Activated CD8-positive, alpha-beta T cell treated with anti-CD3 and anti-CD28 coated beads for 36 hours (primary cell): ENCODE data around the gene TMEM209. TPM values are rescaled to one million over a fixed set of nuclear protein-coding genes. Genes with fewer than 3 reads are reported as not detected.

Experiments
- ATAC-seq: fragments of 200-7000 bp; cut with Tn5 transposase; one replicate; pipeline ENCODE4 v1.10.0; 2021; ENCODE audit warnings: mild to moderate bottlenecking, moderate library complexity
- CTCF ChIA-PET: fragments of 350-600 bp; sonication (Branson Sonifier 250); formaldehyde crosslinking; loops from one replicate; lab custom pipeline; 2021; ENCODE audit warnings: antibody characterized with exemption; lab: Charles Lee
- POLR2A ChIA-PET: fragments of 350-600 bp; sonication (Branson Sonifier 250); formaldehyde crosslinking; loops from one replicate; lab custom pipeline; 2021; ENCODE audit warnings: antibody characterized with exemption; lab: Charles Lee
- DNase-seq: peaks from one replicate; pipeline ENCODE4 v3.0.0-alpha.2; 2020
- H3K27ac Mint-ChIP-seq: one replicate; pipeline ENCODE4 v1.8.0; 2021; ENCODE audit warnings: mild to moderate bottlenecking, mixed read lengths
- H3K27me3 Mint-ChIP-seq: one replicate; pipeline ENCODE4 v1.8.0; 2021; ENCODE audit warnings: mixed read lengths
- H3K36me3 Mint-ChIP-seq: one replicate; pipeline ENCODE4 v1.8.0; 2021; ENCODE audit warnings: low read depth, mixed read lengths
- H3K4me1 Mint-ChIP-seq: one replicate; pipeline ENCODE4 v1.8.0; 2021; ENCODE audit warnings: low read depth, mixed read lengths
- H3K4me3 Mint-ChIP-seq: one replicate; pipeline ENCODE4 v1.8.0; 2021; ENCODE audit warnings: mild to moderate bottlenecking, moderate library complexity, mixed read lengths
- H3K9me3 Mint-ChIP-seq: one replicate; pipeline ENCODE4 v1.8.0; 2021; ENCODE audit warnings: mixed read lengths
- CTCF ChIP-seq: fragments of 200-600 bp; IDR thresholded peaks from one replicate; pipeline ENCODE4 v1.8.0; 2022; ENCODE audit warnings: antibody characterized with exemption, mild to moderate bottlenecking
- intact Hi-C: fragments of 100-400 bp; cut with micrococcal nuclease; formaldehyde crosslinking; loops from one replicate; pipeline ENCODE4 v1.10.0; 2022
- total RNA-seq, 2 experiments: library from RNA; stranded (reverse); gene quantifications; one replicate each; pipeline ENCODE4 v1.2.3, GENCODE V29; 2021

TMEM209 gene
- total RNA-seq, 2 experiments from 2014 or later: 36.1 to 45.6 TPM

DNA sequence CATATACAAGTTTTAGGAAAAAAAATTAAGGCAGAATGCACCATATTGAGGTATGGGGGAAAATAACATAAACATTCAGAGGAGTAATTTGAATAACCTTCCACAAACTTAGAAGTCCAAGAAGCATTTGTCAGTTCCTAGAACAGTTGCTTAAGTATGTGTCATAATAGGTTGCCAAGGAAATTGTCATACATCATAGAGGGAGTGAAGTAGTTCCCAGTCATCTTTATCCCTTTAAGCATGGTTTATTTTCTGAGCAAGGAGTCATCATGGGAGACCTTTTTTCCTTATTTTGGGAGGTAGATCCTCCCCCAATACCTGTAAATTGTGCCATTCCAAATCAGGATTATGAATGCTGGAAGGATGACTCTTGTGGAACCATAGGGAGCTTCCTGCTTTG, 2.4 kb upstream of the TMEM209 start, which contains the start of gene SSMEM1:
SSMEM1 (plus strand) TSS at position 219 of the 400 bp plus-strand sequence; CDS start at position 270, 51 bp downstream.
- H3K9me3 Mint-ChIP-seq: no peaks in the 10 kb centered on the region
- TF ChIP-seq CTCF: no peak
- ChIA-PET CTCF (no interaction called here), POLR2A (no interaction called here)
- ATAC-seq: no peak
- no peak within 1 kb of the TSS for H3K27ac Mint-ChIP-seq
- H3K27me3 Mint-ChIP-seq: peaks cover 4% of the 10 kb centered on the region
- DNase-seq: no peak
- peaks cover 13% of the 10 kb centered on the region for H3K36me3 Mint-ChIP-seq
- intact Hi-C loops: loop anchor here (10.0 kb wide), 1 partner anchor 133 kb away; the partner anchor contains the start of gene KLHDC10
- peaks cover 18% of the 10 kb centered on the region for H3K4me1 Mint-ChIP-seq
- H3K4me3 Mint-ChIP-seq: no peak within 1 kb of the TSS

GRCh38 chr7:130207033-130207432, 1.8 kb upstream of the TMEM209 start:
- CTCF ChIA-PET: interaction anchor here (1.9 kb wide), 1 partner anchor 135 kb away, joined by 8 read pairs; no protein-coding TSS in a partner anchor
- intact Hi-C loops: loop anchor here (10.0 kb wide), 1 partner anchor 132 kb away; the partner anchor contains the start of gene KLHDC10
- Mint-ChIP-seq H3K9me3 (no peaks in the 10 kb centered on the region), H3K27ac (no peak overlapping the region), H3K27me3 (peaks cover 1% of the 10 kb centered on the region), H3K36me3 (peaks cover 17% of the 10 kb centered on the region), H3K4me3 (no peak overlapping the region), H3K4me1 (peaks cover 21% of the 10 kb centered on the region)
- ATAC-seq (no peak), DNase-seq (no peak)
- TF ChIP-seq CTCF: no peak
- POLR2A ChIA-PET: no interaction called here

DNA sequence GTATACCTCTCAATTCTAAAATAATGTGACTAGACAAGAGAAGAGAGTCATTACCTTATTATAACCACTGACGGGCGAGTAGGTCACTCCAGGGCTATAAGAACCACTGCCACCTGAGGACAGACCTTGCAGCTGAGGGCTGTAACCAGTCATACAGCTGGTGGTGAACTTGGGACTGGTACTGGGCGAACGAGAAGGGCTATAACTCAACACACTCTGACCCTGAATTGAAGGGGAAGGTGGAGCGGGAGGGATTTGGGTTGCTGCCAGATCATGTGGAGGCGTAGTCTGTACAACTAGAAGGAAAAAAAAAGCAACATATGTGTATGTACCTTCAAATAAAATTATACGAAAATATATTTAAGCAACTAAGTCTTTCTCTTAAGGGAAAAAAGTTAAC, 3.4 kb downstream of the TMEM209 start:
- POLR2A ChIA-PET: interaction anchor here (1.3 kb wide), 1 partner anchor 10 kb away, joined by 3 read pairs; no protein-coding TSS in a partner anchor
- ATAC-seq: no peak
- no peak overlapping the region for H3K27ac Mint-ChIP-seq

DNA sequence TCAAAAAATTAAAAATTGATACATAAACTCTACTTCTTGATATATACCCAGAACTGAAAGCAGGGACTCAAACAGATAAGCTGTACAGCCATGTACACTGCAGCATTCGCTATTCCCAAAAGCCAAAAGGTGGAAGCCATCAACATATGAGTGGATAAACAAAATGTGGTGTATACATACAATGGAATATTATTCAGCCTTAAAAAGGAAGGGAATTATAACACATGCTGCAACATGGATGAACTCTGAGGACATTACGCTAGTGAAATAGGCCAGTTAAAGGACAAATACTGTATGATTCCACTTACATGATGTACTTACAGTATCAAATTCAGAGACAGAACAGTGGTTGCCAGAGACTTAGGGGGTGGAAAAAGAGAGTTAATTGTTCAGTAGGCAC, 8.1 kb downstream of the TMEM209 start:
- intact Hi-C loops: no loop called here
- no peak for DNase-seq
- TF ChIP-seq CTCF: no peak
- CTCF ChIA-PET: no interaction called here
- Mint-ChIP-seq H3K36me3 (peaks cover 48% of the 10 kb centered on the region), H3K9me3 (no peaks in the 10 kb centered on the region), H3K4me3 (no peak overlapping the region), H3K4me1 (peaks cover 18% of the 10 kb centered on the region), H3K27me3 (no peaks in the 10 kb centered on the region), H3K27ac (no peak overlapping the region)
- no peak for ATAC-seq
- POLR2A ChIA-PET: no interaction called here

More for the DNA sequence above, 3.4 kb downstream of the TMEM209 start:
- peaks cover 40% of the 10 kb centered on the region for H3K4me1 Mint-ChIP-seq
- H3K9me3 Mint-ChIP-seq: no peaks in the 10 kb centered on the region
- intact Hi-C loops: loop anchor here (10.0 kb wide), 1 partner anchor 127 kb away; the partner anchor contains the start of gene KLHDC10
- no peak for TF ChIP-seq CTCF
- no peaks in the 10 kb centered on the region for H3K27me3 Mint-ChIP-seq
- CTCF ChIA-PET: interaction anchor here (1.0 kb wide), 1 partner anchor 129 kb away, joined by 3 read pairs; no protein-coding TSS in a partner anchor
- H3K36me3 Mint-ChIP-seq: peaks cover 49% of the 10 kb centered on the region
- no peak overlapping the region for H3K4me3 Mint-ChIP-seq
- no peak for DNase-seq

DNA sequence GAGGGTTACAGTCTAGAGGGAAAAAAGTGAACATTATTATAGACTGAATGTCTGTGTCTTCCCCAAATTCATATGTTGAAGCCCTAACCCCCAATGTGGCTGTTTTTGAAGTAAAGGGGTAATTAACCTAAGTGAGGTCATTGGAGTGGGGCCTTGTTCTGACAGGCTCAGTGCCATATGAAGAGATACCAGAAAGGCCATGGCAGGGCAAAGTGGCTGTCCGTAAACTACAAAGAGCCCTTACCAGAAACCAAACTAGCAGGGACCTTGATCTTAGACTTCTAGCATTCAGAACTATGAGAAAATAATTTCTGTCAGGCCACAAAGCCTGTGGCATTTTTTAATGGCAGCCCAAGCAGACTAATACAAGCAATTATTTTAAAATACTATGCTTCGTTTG, 8.7 kb downstream of the TMEM209 start:
- Mint-ChIP-seq H3K36me3 (peaks cover 48% of the 10 kb centered on the region), H3K27ac (no peak overlapping the region), H3K9me3 (no peaks in the 10 kb centered on the region), H3K4me3 (no peak overlapping the region), H3K27me3 (no peaks in the 10 kb centered on the region), H3K4me1 (peaks cover 14% of the 10 kb centered on the region)
- intact Hi-C loops: no loop called here
- TF ChIP-seq CTCF: no peak
- ATAC-seq (no peak), DNase-seq (no peak)
- CTCF ChIA-PET: no interaction called here
- POLR2A ChIA-PET: no interaction called here
